ENCODE data around the gene RHBDL1. TPM values are rescaled to one million over a fixed set of nuclear protein-coding genes. Genes with fewer than 3 reads are reported as not detected.

RHBDL1 gene
- total and polyA plus RNA-seq, 9 of the 15 experiments (the other 6 are each of a cell fraction or from before 2014, with no cell fraction given), result 0.03 to 5.6 (median 1.3) TPM; not detected in 1

DNA sequence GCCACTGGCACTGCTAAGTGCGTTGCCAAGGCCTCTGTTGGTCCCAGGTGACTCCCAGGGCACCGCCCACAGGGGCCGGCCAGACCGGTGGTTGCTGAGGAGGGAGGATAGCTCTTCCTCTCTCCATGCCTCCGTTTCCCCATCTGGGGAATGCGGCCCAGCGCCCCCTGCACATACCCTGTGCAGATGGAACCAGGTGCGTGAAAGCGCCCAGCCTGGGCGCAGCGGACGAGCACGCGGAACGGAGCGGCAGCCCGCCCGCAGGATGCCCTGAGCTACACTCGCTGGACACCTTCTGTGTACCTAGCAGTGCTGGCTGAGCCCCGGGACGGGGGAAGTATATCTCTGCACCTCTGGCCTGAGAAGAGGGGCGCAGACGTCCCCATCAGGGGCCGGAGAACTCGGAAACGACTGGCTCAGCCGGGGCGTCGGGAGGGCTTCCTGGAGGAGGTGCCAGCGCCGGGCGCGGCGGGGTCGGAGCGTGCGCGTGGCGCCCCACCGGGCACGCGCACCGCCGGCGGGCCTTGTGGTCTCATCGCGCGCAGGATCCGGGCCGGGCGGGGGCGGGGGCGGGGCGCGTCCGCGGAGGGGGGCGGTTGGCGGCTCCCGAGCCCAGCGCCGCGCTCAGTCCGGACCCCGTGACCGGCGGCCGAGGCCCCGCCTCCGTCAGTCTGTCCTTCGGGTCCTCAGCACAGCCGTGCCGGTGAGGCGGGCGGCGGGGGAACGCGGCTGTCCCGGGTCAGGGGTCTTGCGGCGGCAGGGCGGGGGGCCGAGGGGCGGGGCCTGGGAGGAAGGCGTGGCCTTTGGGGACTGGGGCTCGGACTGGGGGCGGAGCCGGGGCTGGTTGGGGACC lies 51.2 kb downstream of the RHBDL1 start, which contains the start of the genes CCDC78 and HAGHL (continued):
- TF ChIP-seq, protein P1, sequence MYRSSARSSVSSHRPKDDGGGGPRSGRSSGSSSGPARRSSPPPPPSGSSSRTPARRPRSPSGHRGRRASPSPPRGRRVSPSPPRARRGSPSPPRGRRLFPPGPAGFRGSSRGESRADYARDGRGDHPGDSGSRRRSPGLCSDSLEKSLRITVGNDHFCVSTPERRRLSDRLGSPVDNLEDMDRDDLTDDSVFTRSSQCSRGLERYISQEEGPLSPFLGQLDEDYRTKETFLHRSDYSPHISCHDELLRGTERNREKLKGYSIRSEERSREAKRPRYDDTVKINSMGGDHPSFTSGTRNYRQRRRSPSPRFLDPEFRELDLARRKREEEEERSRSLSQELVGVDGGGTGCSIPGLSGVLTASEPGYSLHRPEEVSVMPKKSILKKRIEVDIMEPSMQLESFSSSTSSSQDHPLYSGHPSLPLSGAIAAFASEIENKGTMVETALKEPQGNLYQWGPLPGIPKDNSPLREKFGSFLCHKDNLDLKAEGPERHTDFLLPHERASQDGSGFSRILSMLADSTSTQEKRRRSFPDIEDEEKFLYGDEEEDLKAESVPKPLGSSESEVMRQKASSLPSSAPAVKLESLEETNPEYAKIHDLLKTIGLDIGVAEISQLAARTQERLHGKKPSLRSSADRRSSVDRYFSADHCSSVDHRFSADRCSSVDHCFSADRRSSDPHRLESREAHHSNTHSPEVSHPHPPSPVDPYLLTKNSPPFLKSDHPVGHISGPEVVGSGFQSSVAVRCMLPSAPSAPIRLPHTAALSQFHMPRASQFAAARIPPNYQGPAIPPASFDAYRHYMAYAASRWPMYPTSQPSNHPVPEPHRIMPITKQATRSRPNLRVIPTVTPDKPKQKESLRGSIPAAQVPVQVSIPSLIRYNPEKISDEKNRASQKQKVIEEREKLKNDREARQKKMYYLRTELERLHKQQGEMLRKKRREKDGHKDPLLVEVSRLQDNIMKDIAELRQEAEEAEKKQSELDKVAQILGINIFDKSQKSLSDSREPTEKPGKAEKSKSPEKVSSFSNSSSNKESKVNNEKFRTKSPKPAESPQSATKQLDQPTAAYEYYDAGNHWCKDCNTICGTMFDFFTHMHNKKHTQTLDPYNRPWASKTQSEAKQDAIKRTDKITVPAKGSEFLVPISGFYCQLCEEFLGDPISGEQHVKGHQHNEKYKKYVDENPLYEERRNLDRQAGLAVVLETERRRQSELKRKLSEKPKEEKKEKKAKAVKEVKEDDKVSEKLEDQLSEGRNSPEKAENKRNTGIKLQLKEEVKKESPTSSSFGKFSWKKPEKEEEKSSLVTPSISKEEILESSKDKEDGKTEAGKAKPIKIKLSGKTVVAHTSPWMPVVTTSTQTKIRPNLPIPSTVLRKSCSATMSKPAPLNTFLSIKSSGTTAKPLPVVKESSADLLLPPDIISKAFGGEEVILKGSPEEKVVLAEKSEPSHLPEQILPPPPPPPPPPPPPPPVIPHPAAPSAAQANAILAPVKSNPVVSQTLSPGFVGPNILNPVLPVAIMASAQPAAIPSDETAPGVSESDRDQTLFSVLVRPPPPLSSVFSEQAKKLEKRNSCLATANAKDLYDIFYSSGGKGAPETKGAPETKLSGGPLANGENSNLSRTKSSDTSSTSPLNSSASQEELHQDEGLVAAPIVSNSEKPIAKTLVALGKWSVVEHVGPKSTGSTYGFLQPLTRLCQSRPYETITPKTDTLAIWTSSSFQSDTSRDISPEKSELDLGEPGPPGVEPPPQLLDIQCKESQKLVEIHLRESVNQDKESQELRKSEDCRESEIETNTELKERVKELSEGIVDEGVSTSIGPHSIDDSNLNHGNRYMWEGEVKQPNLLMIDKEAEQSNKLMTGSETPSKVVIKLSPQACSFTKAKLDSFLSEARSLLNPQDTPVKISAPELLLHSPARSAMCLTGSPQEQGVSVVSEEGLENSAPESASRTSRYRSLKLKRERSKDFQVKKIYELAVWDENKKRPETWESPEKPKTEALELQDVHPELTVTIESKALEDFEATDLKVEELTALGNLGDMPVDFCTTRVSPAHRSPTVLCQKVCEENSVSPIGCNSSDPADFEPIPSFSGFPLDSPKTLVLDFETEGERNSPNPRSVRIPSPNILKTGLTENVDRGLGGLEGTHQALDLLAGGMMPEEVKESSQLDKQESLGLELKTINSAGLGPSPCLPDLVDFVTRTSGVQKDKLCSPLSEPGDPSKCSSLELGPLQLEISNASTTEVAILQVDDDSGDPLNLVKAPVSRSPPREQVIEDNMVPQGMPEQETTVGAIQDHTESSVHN (IDR thresholded peaks at IDR 0.05; ENCODE audit: borderline replicate concordance in 1 of 2, low read depth in 1 of 2), result no peak
- TF ChIP-seq SNIP1 (IDR thresholded peaks at IDR 0.05; ENCODE audit: low read depth) (no peak), ZNF77 (CRISPR knock-in tag; IDR thresholded peaks at IDR 0.05) (no peak), FOS (IDR thresholded peaks at IDR 0.05; ENCODE audit: extremely low read depth, insufficient read length) (no peak), RCOR1 (IDR thresholded peaks at IDR 0.05; ENCODE audit: borderline replicate concordance in 1 of 2, low read depth in 2 of 2, low read length in 2 of 2) (peak; percentile 61 to 69; a peak in 3 of 4 replicates), FIP1L1 (IDR thresholded peaks at IDR 0.05; ENCODE audit: low read depth, low read length, poor library complexity, severe bottlenecking) (peak; percentile 45), MYBL2 (IDR thresholded peaks at IDR 0.05; ENCODE audit: low read depth) (no peak), MYBL2 (CRISPR knock-in tag; IDR thresholded peaks at IDR 0.05; ENCODE audit: borderline replicate concordance) (no peak), HEY1 (CRISPR knock-in tag; IDR thresholded peaks at IDR 0.05; ENCODE audit: borderline replicate concordance) (no peak), NCOA2 (IDR thresholded peaks at IDR 0.05; ENCODE audit: partially characterized antibody in 2 of 2) (no peak), KLF10 (CRISPR knock-in tag; IDR thresholded peaks at IDR 0.05) (no peak), L3MBTL2 (IDR thresholded peaks at IDR 0.05) (no peak), SMC3 (conservative IDR thresholded peaks at IDR 0.05; ENCODE audit: insufficient read depth, low read depth, low read length) (no peak)
- TF ChIP-seq, protein P2, sequence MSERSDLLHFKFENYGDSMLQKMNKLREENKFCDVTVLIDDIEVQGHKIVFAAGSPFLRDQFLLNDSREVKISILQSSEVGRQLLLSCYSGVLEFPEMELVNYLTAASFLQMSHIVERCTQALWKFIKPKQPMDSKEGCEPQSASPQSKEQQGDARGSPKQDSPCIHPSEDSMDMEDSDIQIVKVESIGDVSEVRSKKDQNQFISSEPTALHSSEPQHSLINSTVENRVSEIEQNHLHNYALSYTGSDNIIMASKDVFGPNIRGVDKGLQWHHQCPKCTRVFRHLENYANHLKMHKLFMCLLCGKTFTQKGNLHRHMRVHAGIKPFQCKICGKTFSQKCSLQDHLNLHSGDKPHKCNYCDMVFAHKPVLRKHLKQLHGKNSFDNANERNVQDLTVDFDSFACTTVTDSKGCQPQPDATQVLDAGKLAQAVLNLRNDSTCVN (CRISPR knock-in tag; IDR thresholded peaks at IDR 0.05), result no peak

Measured in K562 (cell line).